ENCODE data around the gene SH3RF2.

- TF ChIP-seq CTCF (IDR thresholded peaks at IDR 0.05) (no peak), POLR2AphosphoS5 (IDR thresholded peaks at IDR 0.05) (no peak), POLR2A (IDR thresholded peaks at IDR 0.05) (no peak)
Observed at GRCh38 chr5:146068206-146068605, 131.8 kb downstream of the SH3RF2 start.
